Tibial artery (tissue), 4 donors: ENCODE data around the gene TRIM24.

ENCODE experiments used
- DNase-seq, 2 donors: peaks; one replicate each; pipeline ENCODE4 v3.0.0-alpha.2; 2019
- H3K27ac ChIP-seq, 2 donors: fragments of 200-600 bp; sonication (generic) in 1 of 2; 1 replicate in 1 of 2; 2 replicates in 1 of 2; pipeline ENCODE4 v1.5.1; 2018 to 2019; ENCODE audit warnings: mild to moderate bottlenecking in 1 of 2
- H3K27me3 ChIP-seq, 2 donors: fragments of 200-600 bp; sonication (generic) in 1 of 2; one replicate each; pipeline versions ENCODE4 v1.5.1 to v1.6.0; 2016 to 2019
- H3K36me3 ChIP-seq, 3 donors: fragments of 200-600 bp; sonication (generic) in 2 of 3; one replicate each; pipeline ENCODE4 v1.5.1; 2016 to 2019; ENCODE audit warnings: mild to moderate bottlenecking in 2 of 3
- H3K4me1 ChIP-seq, 4 donors: fragments of 200-600 bp; sonication (generic) in 2 of 4; 1 replicate in 3 of 4; 2 replicates in 1 of 4; pipeline ENCODE4 v1.5.1; 2016 to 2019
- H3K4me3 ChIP-seq, 2 donors: fragments of 200-600 bp; sonication (generic) in 1 of 2; 1 replicate in 1 of 2; 2 replicates in 1 of 2; pipeline ENCODE4 v1.5.1; 2018 to 2019; ENCODE audit warnings: mild to moderate bottlenecking in 2 of 2
- H3K9me3 ChIP-seq, 3 donors: fragments of 200-600 bp; sonication (generic) in 1 of 3; one replicate each; pipeline ENCODE4 v1.5.1; 2016 to 2019
- intact Hi-C: fragments of 100-400 bp; cut with DNase I; formaldehyde crosslinking; loops from one replicate; pipeline ENCODE4 v1.15.0; 2023; ENCODE audit warnings: low total_unique reads
- TF ChIP-seq, protein P1 (sequence below), 2 experiments: fragments of 200-600 bp in 1 of 2; fragments of 450-650 bp in 1 of 2; IDR thresholded peaks; one replicate each; pipeline ENCODE4 v1.5.1; 2017 to 2019; ENCODE audit warnings: antibody characterized with exemption in 2 of 2, mild to moderate bottlenecking in 1 of 2, moderate library complexity in 1 of 2

The TRIM24 gene

DNA sequence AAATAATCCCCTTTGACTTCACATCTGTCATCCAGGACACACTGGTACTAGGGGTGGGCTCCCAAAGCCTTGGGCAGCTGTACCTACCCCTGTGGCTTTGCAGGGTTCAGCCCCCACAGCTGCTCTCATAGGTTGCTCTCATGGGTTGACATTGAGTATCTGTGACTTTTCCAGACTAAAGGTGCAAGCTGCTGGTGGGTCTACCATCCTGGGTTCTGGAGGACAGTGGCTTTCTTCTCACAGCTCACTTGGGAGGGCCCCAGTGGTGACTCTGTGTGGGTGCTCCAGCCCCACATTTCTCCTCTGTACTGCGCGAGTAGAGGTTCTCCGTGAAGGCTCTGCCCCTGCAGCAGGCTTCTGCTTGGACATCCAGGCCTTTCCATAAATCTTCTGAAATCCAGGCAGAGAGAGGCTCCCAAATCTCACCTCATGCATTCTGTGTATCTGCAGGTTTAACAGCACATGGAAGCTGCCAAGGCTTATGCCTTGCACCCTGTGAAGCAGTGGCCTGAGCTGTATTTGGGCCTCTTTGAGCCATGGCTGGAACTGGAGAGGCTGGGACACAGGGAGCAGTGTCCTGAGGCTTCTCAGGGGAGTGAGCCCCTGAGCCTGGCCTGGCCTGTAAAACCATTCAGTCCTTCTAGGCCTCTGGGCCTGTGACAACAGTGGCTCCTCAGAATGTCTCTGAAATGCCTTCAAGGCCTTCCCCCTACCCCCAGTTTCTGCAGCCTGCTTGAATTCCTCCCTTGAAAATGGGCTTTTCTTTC, 52.2 kb downstream of the TRIM24 start:
- Histone ChIP-seq H3K4me1 (peaks cover 0 to 4% (median 2%) of the 10 kb centered on the region in 4 donors), H3K27ac (no peak overlapping the region), H3K27me3 (no peaks in the 10 kb centered on the region), H3K4me3 (no peak overlapping the region), H3K9me3 (no peaks in the 10 kb centered on the region), H3K36me3 (peaks cover 12 to 35% (median 32%) of the 10 kb centered on the region in 3 donors)
- no peak for DNase-seq
- intact Hi-C loops = no loop called here
- TF ChIP-seq, protein P1, sequence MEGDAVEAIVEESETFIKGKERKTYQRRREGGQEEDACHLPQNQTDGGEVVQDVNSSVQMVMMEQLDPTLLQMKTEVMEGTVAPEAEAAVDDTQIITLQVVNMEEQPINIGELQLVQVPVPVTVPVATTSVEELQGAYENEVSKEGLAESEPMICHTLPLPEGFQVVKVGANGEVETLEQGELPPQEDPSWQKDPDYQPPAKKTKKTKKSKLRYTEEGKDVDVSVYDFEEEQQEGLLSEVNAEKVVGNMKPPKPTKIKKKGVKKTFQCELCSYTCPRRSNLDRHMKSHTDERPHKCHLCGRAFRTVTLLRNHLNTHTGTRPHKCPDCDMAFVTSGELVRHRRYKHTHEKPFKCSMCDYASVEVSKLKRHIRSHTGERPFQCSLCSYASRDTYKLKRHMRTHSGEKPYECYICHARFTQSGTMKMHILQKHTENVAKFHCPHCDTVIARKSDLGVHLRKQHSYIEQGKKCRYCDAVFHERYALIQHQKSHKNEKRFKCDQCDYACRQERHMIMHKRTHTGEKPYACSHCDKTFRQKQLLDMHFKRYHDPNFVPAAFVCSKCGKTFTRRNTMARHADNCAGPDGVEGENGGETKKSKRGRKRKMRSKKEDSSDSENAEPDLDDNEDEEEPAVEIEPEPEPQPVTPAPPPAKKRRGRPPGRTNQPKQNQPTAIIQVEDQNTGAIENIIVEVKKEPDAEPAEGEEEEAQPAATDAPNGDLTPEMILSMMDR (IDR thresholded peaks at IDR 0.05) = no peak

DNA sequence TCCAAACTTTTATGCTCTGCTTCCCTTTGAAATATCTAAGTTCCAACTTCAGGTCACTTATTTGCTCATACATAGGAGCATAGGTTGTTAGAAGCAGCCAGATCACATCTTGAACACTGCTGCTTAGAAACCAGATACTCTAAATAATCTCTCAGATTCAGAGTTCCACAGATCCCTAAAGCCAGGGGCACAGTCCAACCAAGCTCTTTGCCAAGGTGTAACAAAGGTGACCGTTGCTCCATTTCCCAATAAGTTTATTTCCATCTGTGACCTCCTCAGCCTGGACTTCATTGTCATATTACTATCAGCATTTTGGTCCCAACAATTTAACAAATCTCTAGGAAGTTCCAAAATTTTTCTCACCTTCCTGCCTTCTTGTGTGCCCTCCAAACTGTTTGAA, 52.8 kb downstream of the TRIM24 start:
- DNase-seq = no peak
- H3K36me3 ChIP-seq = peaks cover 12 to 40% (median 32%) of the 10 kb centered on the region in 3 donors
- peaks cover 0 to 4% (median 2%) of the 10 kb centered on the region in 4 donors for H3K4me1 ChIP-seq
- H3K9me3 ChIP-seq = no peaks in the 10 kb centered on the region
- H3K27me3 ChIP-seq = no peaks in the 10 kb centered on the region
- H3K27ac ChIP-seq = no peak overlapping the region
- TF ChIP-seq, protein P1 (IDR thresholded peaks at IDR 0.05) = no peak
- intact Hi-C loops = no loop called here
- no peak overlapping the region for H3K4me3 ChIP-seq

DNA sequence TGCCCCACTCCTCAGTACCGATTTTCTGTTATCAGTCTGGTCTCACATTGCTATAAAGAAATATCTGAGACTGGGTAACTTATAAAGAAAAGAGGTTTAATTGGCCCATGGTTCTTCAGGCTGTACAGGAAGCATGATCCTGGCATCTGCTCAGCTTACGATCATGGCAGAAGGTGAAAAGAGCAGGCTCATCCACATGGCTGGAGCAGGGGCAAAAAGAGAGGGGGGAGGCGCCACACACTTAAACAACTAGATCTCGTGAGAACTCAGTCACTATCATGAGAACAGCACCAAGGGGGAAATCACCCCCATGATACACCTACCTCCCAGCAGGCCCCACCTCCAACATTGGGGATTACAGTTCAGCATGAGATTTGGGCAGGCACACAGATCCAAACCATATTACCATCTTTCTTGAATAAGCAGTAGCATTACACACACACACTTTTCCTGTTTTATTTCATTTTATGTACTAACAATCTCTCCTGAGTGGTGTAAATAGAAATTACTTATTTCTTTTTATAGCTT, 53.3 kb downstream of the TRIM24 start:
- Histone ChIP-seq H3K4me1 (peaks cover 0 to 4% (median 2%) of the 10 kb centered on the region in 4 donors), H3K4me3 (no peak overlapping the region), H3K9me3 (no peaks in the 10 kb centered on the region), H3K27me3 (no peaks in the 10 kb centered on the region), H3K27ac (no peak overlapping the region), H3K36me3 (peaks cover 12 to 40% (median 32%) of the 10 kb centered on the region in 3 donors)
- no peak for DNase-seq
- intact Hi-C loops = no loop called here
- TF ChIP-seq, protein P1 (IDR thresholded peaks at IDR 0.05) = no peak

DNA sequence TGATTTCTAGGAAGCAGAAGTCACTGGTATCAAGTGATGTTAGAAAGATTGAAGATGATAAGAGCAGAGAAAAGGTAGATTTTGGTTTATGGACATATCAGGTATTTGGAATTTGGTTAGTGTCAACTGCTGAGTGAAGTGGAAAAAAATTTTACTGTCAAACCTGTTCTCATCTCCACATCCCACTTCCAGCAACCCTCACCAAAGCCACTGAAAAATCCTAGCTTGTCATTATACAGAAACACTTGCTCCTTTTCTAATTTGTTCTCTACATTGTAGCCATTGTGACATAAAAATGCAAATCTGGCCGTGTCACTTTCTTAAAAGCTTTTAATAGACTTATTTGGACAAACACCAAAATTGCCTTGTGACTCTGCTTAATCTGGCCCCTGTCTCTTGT, 54.0 kb downstream of the TRIM24 start:
- intact Hi-C loops = no loop called here
- no peaks in the 10 kb centered on the region for H3K27me3 ChIP-seq
- TF ChIP-seq, protein P1 (IDR thresholded peaks at IDR 0.05) = no peak
- no peaks in the 10 kb centered on the region for H3K9me3 ChIP-seq
- peaks cover 13 to 43% (median 38%) of the 10 kb centered on the region in 3 donors for H3K36me3 ChIP-seq
- DNase-seq = no peak
- H3K4me3 ChIP-seq = no peak overlapping the region
- no peak overlapping the region for H3K27ac ChIP-seq
- H3K4me1 ChIP-seq = peaks cover 0 to 4% (median 2%) of the 10 kb centered on the region in 4 donors

DNA sequence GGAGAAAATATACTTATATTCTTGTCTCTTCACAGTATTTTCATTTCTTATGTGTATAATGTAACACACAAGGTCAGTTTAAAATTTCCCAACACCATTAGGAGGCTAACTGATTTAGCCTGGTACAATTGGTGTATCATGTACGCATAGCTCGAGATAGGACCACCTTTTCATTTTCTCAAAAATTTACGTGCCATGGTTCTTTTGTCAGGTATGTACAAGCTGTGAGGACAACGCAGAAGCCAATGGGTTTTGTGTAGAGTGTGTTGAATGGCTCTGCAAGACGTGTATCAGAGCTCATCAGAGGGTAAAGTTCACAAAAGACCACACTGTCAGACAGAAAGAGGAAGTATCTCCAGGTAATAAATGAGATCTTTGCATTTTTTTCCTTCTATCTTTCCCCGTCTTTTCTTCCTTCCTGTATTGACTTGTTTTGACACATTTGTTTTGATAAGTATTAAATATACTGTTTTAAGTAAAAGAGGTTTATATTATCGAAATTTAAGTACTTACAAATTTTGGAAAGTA, 55.0 kb downstream of the TRIM24 start:
- Histone ChIP-seq H3K36me3 (peaks cover 23 to 50% (median 48%) of the 10 kb centered on the region in 3 donors), H3K4me1 (peaks cover 0 to 4% (median 2%) of the 10 kb centered on the region in 4 donors), H3K4me3 (no peak overlapping the region), H3K27me3 (no peaks in the 10 kb centered on the region), H3K9me3 (no peaks in the 10 kb centered on the region), H3K27ac (no peak overlapping the region)
- DNase-seq = no peak
- intact Hi-C loops = no loop called here
- TF ChIP-seq, protein P1 (IDR thresholded peaks at IDR 0.05) = no peak
